Epithelial cell of prostate (primary cell): Measurements from ENCODE around the gene LSMEM2.
"Not testable (repeated sequence)": the region's sequence is repeated elsewhere in the genome, so short reads cannot be mapped to it uniquely, and the experiment has no call there.

Source experiments
- DNase-seq: peaks from one replicate; pipeline ENCODE4 v3.0.0-alpha.2; 2011; ENCODE audit warnings: low read depth, low spot score
- H3K27ac ChIP-seq: fragments of 450-650 bp; 2 replicates; pipeline ENCODE4 v1.5.1; 2017; ENCODE audit warnings: mild to moderate bottlenecking

LSMEM2 gene

GRCh38 chr3:50245251-50245745 is 33.6 kb upstream of the LSMEM2 start:
- peak overlapping the region; percentile 95 for H3K27ac ChIP-seq
- DNase-seq = no peak

GRCh38 chr3:50245831-50246516 is 32.9 kb upstream of the LSMEM2 start:
- peak overlapping the region; percentile 95 for H3K27ac ChIP-seq
- DNase-seq = no peak

- peak overlapping the region; percentile 95 for H3K27ac ChIP-seq
- peak; percentile 94 for DNase-seq
Observed at GRCh38 chr3:50246517-50246954, 32.4 kb upstream of the LSMEM2 start.

GRCh38 chr3:50248387-50248786 is 30.5 kb upstream of the LSMEM2 start:
- no peak for DNase-seq
- H3K27ac ChIP-seq = peak overlapping the region; percentile 95

- peak overlapping the region; percentile 95 for H3K27ac ChIP-seq
- no peak for DNase-seq
Observed at GRCh38 chr3:50249457-50249856, 29.4 kb upstream of the LSMEM2 start.

GRCh38 chr3:50250514-50250913 is 28.4 kb upstream of the LSMEM2 start:
- H3K27ac ChIP-seq = peak overlapping the region; percentile 95
- no peak for DNase-seq

- H3K27ac ChIP-seq = peak overlapping the region; percentile 95
- peak; percentile 98 for DNase-seq
Observed at GRCh38 chr3:50251220-50251619, 27.7 kb upstream of the LSMEM2 start.

GRCh38 chr3:50254577-50255250 is 24.2 kb upstream of the LSMEM2 start:
- no peak for DNase-seq
- H3K27ac ChIP-seq = peak overlapping the region; percentile 95

GRCh38 chr3:50255251-50255615 is 23.7 kb upstream of the LSMEM2 start:
- peak overlapping the region; percentile 95 for H3K27ac ChIP-seq
- DNase-seq = no peak

- DNase-seq = no peak
- no peak overlapping the region for H3K27ac ChIP-seq
Observed at GRCh38 chr3:50256978-50257890, 21.7 kb upstream of the LSMEM2 start.

- DNase-seq = no peak
- H3K27ac ChIP-seq = no peak overlapping the region
Observed at GRCh38 chr3:50258029-50258680, 20.7 kb upstream of the LSMEM2 start.

- no peak for DNase-seq
- H3K27ac ChIP-seq = peak overlapping the region; percentile 63
Observed at GRCh38 chr3:50258979-50259378, 19.9 kb upstream of the LSMEM2 start.

- peak overlapping the region; percentile 63 for H3K27ac ChIP-seq
- no peak for DNase-seq
Observed at GRCh38 chr3:50259432-50260026, 19.4 kb upstream of the LSMEM2 start.

- DNase-seq = no peak
- peak overlapping the region; percentile 63 for H3K27ac ChIP-seq
Observed at GRCh38 chr3:50260027-50260941, 18.6 kb upstream of the LSMEM2 start.

- DNase-seq = no peak
- H3K27ac ChIP-seq = peak overlapping the region; percentile 63
Observed at GRCh38 chr3:50260942-50261441, 17.9 kb upstream of the LSMEM2 start.

GRCh38 chr3:50261505-50261904 is 17.4 kb upstream of the LSMEM2 start:
- no peak overlapping the region for H3K27ac ChIP-seq
- no peak for DNase-seq

GRCh38 chr3:50262200-50262599 is 16.7 kb upstream of the LSMEM2 start:
- H3K27ac ChIP-seq, DNase-seq: not testable (repeated sequence)

GRCh38 chr3:50262778-50263177 is 16.1 kb upstream of the LSMEM2 start:
- H3K27ac ChIP-seq = no peak overlapping the region
- DNase-seq = no peak
